AG10803 (cell line): ENCODE results near the gene UBE2I.

ENCODE experiments used
- DNase-seq: peaks from one replicate; pipeline ENCODE4 v3.0.0; 2010; ENCODE audit warnings: low read depth
- H3K4me3 ChIP-seq: 2 replicates; pipeline ENCODE4 v1.5.1; 2011; ENCODE audit warnings: mild to moderate bottlenecking, low read length, control low read depth
- TF ChIP-seq, protein P1 (sequence below): conservative IDR thresholded peaks from 2 replicates; pipeline ENCODE4 v1.5.1; 2011; ENCODE audit warnings: mild to moderate bottlenecking, low read length, control low read depth, inconsistent platforms

UBE2I gene

DNA sequence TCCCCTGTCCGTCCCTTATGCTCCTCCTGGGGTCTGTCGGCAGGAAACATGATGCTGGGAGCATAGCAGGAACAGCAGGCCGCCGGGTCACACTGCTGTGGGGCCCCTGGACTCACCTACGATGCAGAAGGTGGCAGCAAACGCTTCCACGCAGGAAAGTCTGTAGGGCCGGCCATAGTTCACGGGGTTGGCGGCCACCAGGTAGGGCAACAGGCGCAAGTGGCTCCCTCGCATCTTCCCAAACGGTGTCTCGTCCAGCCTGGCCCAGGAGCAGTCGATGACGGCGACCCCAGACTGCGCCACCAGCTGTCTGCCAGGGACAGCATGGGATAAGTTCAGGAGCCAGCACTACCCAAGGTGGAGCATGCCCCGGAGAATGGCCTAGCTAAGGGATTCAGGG is 41.3 kb downstream of the UBE2I start:
- H3K4me3 ChIP-seq: peak overlapping the region; percentile 87
- TF ChIP-seq, protein P1, sequence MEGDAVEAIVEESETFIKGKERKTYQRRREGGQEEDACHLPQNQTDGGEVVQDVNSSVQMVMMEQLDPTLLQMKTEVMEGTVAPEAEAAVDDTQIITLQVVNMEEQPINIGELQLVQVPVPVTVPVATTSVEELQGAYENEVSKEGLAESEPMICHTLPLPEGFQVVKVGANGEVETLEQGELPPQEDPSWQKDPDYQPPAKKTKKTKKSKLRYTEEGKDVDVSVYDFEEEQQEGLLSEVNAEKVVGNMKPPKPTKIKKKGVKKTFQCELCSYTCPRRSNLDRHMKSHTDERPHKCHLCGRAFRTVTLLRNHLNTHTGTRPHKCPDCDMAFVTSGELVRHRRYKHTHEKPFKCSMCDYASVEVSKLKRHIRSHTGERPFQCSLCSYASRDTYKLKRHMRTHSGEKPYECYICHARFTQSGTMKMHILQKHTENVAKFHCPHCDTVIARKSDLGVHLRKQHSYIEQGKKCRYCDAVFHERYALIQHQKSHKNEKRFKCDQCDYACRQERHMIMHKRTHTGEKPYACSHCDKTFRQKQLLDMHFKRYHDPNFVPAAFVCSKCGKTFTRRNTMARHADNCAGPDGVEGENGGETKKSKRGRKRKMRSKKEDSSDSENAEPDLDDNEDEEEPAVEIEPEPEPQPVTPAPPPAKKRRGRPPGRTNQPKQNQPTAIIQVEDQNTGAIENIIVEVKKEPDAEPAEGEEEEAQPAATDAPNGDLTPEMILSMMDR: no peak
- no peak for DNase-seq

DNA sequence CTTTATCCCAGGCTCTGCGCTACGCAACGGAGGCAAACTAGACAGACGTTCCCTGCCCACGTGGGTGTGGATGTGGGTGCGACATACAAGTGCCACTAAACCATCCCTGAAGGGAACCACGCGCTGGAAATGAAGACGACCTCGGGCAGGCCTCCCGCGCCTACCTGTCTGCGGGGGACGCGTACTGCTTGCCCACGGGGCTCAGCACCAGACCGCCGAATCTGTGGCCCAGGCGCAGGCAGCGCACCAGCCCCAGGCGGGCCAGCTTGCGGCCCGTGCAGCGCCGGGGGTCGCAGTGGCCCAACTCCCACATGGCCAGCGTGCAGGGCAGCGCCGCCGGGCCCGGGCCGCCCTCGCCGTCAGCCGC is 41.8 kb downstream of the UBE2I start:
- TF ChIP-seq, protein P1: no peak
- peak overlapping the region; percentile 87 for H3K4me3 ChIP-seq
- no peak for DNase-seq

DNA sequence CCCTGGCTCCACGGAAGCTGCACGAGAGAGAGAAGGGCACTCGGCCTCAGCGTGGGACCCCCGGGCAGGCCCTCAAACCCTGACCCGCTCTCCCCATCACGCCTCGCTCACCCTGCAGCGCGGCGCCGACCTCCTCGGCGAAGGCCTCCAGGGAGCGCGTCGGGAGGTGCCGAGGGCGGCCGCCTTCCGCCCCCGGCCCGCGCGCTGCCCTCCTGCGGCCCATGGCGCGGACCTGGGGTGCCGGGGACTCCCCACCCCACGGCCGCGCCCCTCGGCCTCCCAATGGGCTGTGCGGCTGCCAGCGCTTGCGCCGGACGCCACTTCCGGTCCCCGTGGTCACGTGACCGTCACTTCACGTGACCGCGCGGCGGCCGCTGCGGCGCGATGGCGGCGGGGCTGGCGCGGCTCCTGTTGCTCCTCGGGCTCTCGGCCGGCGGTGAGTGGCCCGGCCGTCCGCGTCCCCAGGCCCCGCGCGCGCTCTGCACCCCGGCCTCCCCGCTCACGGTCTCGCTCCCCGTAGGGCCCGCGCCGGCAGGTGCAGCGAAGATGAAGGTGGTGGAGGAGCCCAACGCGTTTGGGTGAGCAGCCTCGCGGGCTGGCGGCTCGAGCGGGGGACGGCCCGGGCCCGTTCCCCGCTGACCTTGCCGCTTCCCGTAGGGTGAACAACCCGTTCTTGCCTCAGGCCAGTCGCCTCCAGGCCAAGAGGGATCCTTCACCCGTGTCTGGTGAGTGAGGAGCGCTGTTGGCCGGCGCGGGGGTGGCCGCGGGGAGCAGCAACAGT is 42.3 kb downstream of the UBE2I start, which contains the start of the genes GNPTG and TSR3:
Gene GNPTG (plus strand): TSS at position 350 of the 781 bp plus-strand sequence. CDS start 35 bp downstream, at position 385.
Gene TSR3 (minus strand): TSS at position 297 of the 781 bp plus-strand sequence. CDS start 74 bp downstream, at position 223.
- TF ChIP-seq, protein P1: no peak
- DNase-seq: peak; percentile 92
- H3K4me3 ChIP-seq: peak within 1 kb of the TSS; percentile 87

DNA sequence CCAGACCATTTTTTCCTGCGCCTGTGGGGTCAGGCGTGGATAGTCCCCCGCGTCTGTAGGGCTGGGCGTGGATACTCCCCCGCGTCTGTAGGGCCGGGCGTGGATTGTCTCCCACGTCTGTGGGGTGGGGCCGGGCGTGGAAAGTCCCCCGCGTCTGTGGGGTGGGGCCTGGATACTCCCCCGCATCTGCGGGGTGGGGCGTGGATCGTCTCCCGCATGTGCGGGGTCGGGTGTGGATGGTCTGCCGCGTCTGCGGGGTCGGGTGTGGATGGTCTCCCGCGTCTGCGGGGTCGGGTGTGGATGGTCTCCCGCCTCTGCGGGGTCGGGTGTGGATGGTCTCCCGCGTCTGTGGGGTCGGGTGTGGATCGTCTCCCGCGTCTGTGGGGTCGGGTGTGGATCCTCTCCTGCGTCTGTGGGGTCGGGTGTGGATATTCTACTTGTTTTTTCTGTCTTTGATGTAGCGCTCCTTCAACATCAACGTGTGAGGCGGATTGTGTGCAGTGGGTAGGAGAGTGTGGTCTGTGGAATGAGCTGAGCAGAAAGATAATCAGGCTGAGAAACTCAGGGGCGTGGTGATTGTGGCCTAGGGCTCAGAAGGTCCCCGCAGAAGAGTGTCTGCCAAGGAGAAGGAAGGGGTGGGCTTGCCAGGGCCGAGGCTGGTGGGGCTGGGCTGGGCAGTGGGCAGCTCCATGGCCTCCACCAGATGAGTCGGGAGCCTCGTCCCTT is 45.5 kb downstream of the UBE2I start:
- no peak overlapping the region for H3K4me3 ChIP-seq
- DNase-seq: no peak
- TF ChIP-seq, protein P1: no peak

DNA sequence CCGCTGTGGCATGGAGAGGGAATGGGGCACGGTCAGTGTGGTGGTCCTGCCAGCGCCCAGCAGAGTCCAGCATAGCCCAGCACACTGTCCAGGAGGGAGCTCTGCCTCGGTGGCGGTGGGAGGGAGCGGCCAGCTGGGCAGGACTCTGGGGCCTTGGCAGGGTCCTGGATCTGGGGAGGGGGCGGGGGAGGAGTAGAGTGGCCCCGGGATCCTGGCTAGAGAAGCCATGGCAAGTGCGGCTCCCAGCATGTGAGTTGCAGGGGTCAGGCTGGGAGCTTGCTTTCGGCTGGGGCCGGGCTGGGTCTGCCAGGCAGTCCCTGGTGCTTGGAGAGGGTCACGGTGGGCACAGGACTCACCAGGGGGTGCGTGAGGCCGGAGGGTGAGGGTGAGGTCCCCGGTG is 46.2 kb downstream of the UBE2I start:
- no peak for DNase-seq
- TF ChIP-seq, protein P1: no peak
- no peak overlapping the region for H3K4me3 ChIP-seq

DNA sequence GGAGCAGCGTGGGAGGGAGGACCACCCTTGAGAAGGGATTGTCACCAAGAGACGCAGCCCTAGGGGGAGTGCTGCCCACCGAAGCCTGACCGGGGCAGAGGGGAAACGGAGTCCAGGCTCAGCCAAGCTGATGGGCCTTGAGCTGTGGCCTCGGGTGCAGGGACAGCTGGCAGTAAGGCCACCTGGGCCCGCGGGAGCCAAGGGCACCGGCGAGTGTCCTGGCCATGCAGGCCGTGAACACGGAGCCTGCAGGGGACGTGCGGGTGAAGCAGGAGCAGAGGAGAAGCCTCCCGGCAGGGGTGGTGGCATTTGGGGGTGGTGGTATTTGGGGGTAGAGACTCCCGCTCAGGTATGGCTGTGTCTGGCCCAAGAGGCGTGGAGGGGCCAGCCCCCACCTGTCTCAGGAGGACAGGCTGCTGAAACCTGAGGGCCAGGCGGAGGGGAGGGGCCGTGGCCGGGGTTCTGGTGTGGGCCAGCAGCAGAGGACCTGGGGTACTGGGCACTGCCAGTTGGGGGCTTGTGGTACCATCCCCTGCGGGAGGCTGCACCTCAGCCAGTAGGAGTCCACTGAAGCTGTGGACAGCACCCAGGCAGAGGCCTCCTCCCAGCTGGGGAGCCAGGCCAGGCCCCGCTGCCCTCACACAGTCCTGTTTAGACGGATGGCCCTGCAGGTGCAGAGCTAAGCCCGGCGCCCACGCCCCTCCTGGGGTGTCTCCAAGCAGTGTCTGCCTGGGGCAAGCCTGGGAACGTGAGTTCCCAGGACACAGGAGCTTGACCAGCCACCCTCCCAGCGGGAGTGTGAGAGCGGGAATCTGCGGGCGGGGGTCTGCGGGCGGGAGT is 46.8 kb downstream of the UBE2I start:
- no peak overlapping the region for H3K4me3 ChIP-seq
- DNase-seq: no peak
- TF ChIP-seq, protein P1: no peak
